Mucosa of rectum (tissue), 2 donors: Measurements from ENCODE around the gene MZF1.
"Not testable (repeated sequence)": the region's sequence is repeated elsewhere in the genome, so short reads cannot be mapped to it uniquely, and the experiment has no call there.

Experiments used
- H3K27ac ChIP-seq, 2 donors: one replicate each; pipeline ENCODE4 v1.7.0; 2013; ENCODE audit warnings: inconsistent platforms in 2 of 2, low read depth in 2 of 2, low read length in 2 of 2
- H3K27me3 ChIP-seq, 2 donors: one replicate each; pipeline ENCODE4 v1.7.0; 2013; ENCODE audit warnings: low read length in 2 of 2; ENCODE audit not compliant: control insufficient read depth in 2 of 2, insufficient read depth in 2 of 2
- H3K36me3 ChIP-seq, 2 donors: one replicate each; pipeline ENCODE4 v1.7.0; 2013; ENCODE audit warnings: low read length in 2 of 2; ENCODE audit not compliant: control insufficient read depth in 2 of 2, insufficient read depth in 2 of 2
- H3K4me1 ChIP-seq, 2 donors: one replicate each; pipeline ENCODE4 v1.7.0; 2013; ENCODE audit warnings: low read length in 2 of 2, mild to moderate bottlenecking in 1 of 2; ENCODE audit not compliant: control insufficient read depth in 2 of 2, insufficient read depth in 2 of 2
- H3K4me3 ChIP-seq, 2 donors: one replicate each; pipeline ENCODE4 v1.7.0; 2013; ENCODE audit warnings: low read length in 2 of 2
- H3K9ac ChIP-seq, 2 donors: one replicate each; pipeline ENCODE4 v1.7.0; 2013; ENCODE audit warnings: low read length in 2 of 2, low read depth in 1 of 2, mild to moderate bottlenecking in 1 of 2
- H3K9me3 ChIP-seq, 2 donors: one replicate each; pipeline ENCODE4 v1.7.0; 2013; ENCODE audit warnings: low read length in 2 of 2; ENCODE audit not compliant: control insufficient read depth in 2 of 2
- donor health status: healthy.
- donor health status: Normal muscosa, but diverticular disease.

Gene MZF1

GRCh38 chr19:58579473-58580142, 6.5 kb upstream of the MZF1 start:
- Histone ChIP-seq H3K9me3 (no peaks in the 10 kb centered on the region), H3K9ac (no peak overlapping the region), H3K27ac (no peak overlapping the region), H3K4me1 (peaks cover 6 to 8% of the 10 kb centered on the region in 2 donors), H3K27me3 (no peaks in the 10 kb centered on the region), H3K4me3 (no peak overlapping the region), H3K36me3 (peaks cover 10 to 19% of the 10 kb centered on the region in 2 donors)

DNA sequence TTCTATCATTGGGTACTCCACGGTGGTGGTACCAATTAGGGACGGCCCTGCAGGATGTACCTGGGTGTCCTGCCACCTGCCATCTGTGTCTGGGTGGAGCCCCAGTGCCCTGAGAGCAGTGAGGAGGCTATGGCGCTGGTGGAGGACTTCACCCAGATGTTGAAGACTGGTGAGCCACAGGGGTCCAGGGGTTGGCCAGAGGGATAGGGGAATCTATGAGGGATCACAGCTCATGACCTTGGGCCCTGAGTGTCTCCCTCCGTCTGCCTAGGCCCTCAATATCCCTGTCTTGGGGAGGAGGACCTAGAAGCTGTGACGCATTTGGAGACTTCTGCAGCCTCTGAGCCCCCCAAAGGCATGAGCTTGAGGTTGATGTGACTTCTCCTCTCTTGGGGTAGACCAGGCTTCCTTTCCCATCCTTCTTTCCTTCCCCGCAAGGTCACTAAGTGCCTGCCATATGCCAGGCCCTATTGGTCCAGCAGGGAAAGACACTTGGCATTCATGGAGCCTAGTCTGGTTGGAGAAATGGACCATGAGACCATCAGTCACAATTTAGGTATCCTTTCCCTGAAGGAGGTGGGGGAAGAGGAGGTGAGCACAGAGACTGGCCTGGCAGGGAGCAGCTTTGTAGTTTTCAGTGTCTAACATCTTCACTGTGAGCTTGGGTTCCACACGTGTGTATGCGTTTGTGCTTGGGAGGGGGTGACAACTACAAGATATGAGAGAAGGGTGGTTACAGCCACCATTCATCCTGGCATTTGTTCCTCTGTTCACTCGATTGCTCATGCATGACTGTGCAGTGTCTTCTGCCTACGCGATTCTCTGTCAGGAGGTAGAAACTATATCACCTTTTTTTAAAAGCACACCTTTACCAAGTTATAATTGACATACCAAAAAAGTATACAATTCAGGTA, 5.1 kb upstream of the MZF1 start:
- Histone ChIP-seq H3K9me3 (no peaks in the 10 kb centered on the region), H3K4me1 (peaks cover 12 to 15% of the 10 kb centered on the region in 2 donors), H3K9ac (no peak overlapping the region), H3K36me3 (peaks cover 10 to 14% of the 10 kb centered on the region in 2 donors), H3K27me3 (no peaks in the 10 kb centered on the region), H3K4me3 (no peak overlapping the region), H3K27ac (no peak overlapping the region)

DNA sequence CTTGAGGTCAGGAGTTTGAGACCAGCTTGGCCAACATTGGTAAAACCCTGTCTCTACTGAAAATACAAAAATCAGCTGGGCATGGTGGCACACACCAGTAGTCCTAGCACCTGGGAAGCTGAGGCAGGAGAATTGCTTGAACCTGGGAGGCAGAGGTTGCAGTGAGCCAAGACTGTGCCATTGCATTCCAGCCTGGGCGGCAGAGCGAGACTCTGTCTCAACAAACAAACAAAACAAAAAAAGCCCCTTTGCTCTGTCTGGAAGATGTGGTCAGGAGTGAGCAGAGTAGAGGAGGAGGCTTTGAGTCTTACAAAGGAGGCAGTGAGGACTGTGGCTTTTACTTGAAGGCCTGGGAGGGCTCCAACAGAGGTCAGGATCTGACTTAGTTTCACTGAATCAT, 4.4 kb upstream of the MZF1 start:
- not testable (repeated sequence) for H3K9ac ChIP-seq, H3K27ac ChIP-seq, H3K9me3 ChIP-seq, H3K4me3 ChIP-seq, H3K36me3 ChIP-seq, H3K27me3 ChIP-seq
- H3K4me1 ChIP-seq = peaks cover 12 to 16% of the 10 kb centered on the region in 2 donors

DNA sequence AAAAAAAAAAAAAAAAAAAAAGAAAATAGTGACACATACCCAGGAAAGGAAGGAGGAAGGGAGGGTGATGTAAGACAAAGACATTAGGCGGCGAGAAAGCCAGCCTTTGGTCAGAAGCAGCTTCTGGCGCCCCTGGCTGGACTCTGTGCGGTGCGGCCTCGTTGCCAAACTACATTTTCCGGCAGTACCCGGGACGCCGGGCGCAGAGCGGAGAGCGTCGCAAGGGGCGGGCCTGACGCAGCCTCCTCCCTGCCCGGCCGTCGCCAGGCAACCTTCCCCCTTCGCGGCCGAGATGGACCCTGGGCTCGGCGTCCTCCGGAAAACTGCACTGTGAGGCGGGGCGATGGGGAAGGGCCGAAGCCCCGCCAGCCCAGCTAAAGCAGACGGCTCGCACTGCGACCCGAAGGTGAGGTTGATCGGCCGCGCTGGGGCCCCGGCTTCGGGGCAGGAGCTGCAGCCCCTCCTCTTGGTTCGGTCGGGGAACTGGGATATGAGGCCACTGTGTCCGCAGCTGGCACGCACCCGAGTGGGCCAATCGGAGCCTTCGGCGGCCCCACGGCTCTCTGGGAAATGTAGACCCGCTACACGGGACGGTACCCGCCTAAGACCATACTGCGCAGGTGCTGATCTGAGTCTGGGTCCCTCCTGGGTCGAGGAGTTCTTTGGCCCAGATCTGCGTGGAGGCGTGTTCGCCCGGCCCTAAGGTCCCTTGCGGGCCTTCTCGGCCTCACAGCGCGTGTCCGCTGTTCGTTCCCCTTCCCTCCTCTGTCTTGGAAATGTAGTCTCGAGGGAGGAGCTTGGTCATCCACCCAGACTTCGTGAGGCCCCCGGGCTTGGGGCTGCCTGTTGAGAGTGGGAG, 2.3 kb upstream of the MZF1 start:
- peaks cover 2 to 4% of the 10 kb centered on the region in 2 donors for H3K36me3 ChIP-seq
- H3K9ac ChIP-seq = peak overlapping the region; percentile 67 to 85
- peak overlapping the region; percentile 87 to 91 for H3K27ac ChIP-seq
- peak overlapping the region; percentile 88 to 91 for H3K4me3 ChIP-seq
- H3K9me3 ChIP-seq = no peaks in the 10 kb centered on the region
- peaks cover 15 to 22% of the 10 kb centered on the region in 2 donors for H3K4me1 ChIP-seq
- H3K27me3 ChIP-seq = no peaks in the 10 kb centered on the region

GRCh38 chr19:58573658-58574164, 576 bp upstream of the MZF1 start:
- Histone ChIP-seq H3K9me3 (no peaks in the 10 kb centered on the region), H3K27ac (peak overlapping the region; percentile 96 to 100), H3K4me1 (peaks cover 15 to 22% of the 10 kb centered on the region in 2 donors), H3K4me3 (peak overlapping the region; percentile 79 to 96), H3K36me3 (peaks cover 12 to 16% of the 10 kb centered on the region in 2 donors), H3K9ac (peak overlapping the region; percentile 27 to 77), H3K27me3 (no peaks in the 10 kb centered on the region)

- Histone ChIP-seq H3K9me3 (no peaks in the 10 kb centered on the region), H3K4me1 (peaks cover 15 to 22% of the 10 kb centered on the region in 2 donors), H3K36me3 (peaks cover 15 to 18% of the 10 kb centered on the region in 2 donors), H3K27me3 (no peaks in the 10 kb centered on the region), H3K4me3 (peak overlapping the region; percentile 79 to 96), H3K27ac (peak overlapping the region; percentile 96 to 100), H3K9ac (peak overlapping the region; percentile 77 to 99)
These were observed 913 bp downstream of the MZF1 start for GRCh38 chr19:58572026-58572817.

GRCh38 chr19:58571575-58571947, 1.6 kb downstream of the MZF1 start:
- Histone ChIP-seq H3K27me3 (no peaks in the 10 kb centered on the region), H3K9me3 (no peaks in the 10 kb centered on the region), H3K9ac (peak overlapping the region in 1 of 2 donors; percentile 17), H3K4me3 (no peak overlapping the region), H3K27ac (no peak overlapping the region), H3K36me3 (peaks cover 15 to 19% of the 10 kb centered on the region in 2 donors), H3K4me1 (peaks cover 15 to 22% of the 10 kb centered on the region in 2 donors)

DNA sequence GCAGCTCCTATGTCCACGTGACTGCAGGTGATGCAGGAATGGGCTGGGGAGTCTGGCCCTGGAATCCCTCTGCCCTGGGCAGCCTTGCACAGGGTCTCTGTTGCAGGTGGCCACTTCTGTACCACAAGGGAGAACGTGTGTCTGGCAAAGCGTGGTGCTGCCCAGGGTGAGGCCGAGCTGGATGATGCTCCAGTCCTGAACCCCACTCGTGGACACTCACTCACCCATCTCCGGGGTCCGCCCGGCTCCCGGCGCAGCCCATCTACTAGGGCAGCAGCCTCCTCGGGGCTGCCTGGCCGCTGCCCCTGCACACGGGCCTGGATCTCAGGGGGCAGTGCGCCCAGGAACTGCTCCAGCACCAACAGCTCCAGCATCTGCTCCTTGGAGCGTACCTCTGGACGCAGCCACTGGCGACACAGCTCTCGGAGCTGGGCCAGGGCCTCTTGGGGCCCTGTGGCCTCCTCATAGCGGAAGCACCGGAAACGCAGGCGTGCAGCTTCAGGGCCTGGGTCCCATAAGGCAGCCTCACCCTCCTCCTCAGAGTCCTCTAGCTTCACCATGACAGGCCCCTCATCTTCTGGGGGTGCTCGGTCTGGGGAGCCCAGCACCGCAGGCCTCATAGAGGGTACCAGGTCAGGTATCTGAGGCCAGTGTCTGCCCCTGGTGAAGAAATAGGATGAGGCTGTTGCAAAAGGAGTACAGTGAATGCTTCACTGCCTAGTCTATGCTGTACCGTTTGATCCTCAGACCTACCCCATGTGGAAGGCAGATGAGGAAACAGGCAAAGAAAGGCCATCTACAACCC, 2.2 kb downstream of the MZF1 start:
- no peak overlapping the region for H3K27ac ChIP-seq
- H3K36me3 ChIP-seq = peaks cover 15 to 22% of the 10 kb centered on the region in 2 donors
- no peak overlapping the region for H3K9ac ChIP-seq
- peaks cover 14 to 21% of the 10 kb centered on the region in 2 donors for H3K4me1 ChIP-seq
- no peaks in the 10 kb centered on the region for H3K27me3 ChIP-seq
- H3K4me3 ChIP-seq = no peak overlapping the region
- no peaks in the 10 kb centered on the region for H3K9me3 ChIP-seq
